ENCODE measurements around the gene BEGAIN.

DNA sequence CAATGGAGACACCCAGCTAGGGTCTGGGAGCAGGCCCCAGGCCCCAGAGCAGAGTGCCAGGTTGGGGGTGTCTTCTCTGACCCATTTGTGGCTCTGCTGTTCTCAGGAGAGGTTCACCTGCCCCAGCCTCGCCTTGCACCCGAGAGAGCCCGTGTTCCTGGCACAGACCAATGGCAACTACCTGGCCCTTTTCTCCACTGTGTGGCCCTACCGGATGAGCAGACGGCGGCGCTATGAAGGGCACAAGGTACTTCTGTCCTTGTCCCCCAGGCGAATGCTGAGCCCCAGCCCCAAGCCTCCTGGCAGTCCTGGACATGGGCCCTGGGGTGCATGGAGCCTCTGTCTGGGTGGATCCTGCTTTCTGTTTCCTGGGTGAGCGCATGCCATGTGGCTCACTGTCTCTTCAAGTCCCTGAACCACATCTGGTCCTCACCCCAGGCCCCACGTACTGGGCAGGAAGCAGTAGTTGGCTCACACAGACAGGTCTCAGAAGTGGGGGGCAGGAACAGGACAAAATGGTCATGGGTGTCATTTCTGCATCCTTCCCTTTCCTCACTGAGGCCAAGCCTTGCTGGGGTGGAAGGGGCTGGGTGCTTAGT lies 58.2 kb downstream of the BEGAIN start:
- TF ChIP-seq, protein P1, sequence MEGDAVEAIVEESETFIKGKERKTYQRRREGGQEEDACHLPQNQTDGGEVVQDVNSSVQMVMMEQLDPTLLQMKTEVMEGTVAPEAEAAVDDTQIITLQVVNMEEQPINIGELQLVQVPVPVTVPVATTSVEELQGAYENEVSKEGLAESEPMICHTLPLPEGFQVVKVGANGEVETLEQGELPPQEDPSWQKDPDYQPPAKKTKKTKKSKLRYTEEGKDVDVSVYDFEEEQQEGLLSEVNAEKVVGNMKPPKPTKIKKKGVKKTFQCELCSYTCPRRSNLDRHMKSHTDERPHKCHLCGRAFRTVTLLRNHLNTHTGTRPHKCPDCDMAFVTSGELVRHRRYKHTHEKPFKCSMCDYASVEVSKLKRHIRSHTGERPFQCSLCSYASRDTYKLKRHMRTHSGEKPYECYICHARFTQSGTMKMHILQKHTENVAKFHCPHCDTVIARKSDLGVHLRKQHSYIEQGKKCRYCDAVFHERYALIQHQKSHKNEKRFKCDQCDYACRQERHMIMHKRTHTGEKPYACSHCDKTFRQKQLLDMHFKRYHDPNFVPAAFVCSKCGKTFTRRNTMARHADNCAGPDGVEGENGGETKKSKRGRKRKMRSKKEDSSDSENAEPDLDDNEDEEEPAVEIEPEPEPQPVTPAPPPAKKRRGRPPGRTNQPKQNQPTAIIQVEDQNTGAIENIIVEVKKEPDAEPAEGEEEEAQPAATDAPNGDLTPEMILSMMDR (conservative IDR thresholded peaks at IDR 0.05), result no peak
- no peak for TF ChIP-seq EZH2 (IDR thresholded peaks at IDR 0.05; ENCODE audit: low read depth)
